Liver (tissue), 9 donors: Measurements from ENCODE around the gene RASSF3. TPM values are rescaled to one million over a fixed set of nuclear protein-coding genes. Genes with fewer than 3 reads are reported as not detected.

Source experiments
- DNase-seq: peaks from one replicate; pipeline ENCODE4 v3.0.0-alpha.2; 2017; ENCODE audit warnings: low spot score
- H3K27ac ChIP-seq, 2 donors: one replicate each; pipeline ENCODE4 v1.7.0; 2013; ENCODE audit warnings: inconsistent platforms in 2 of 2, low read length in 2 of 2, control low read depth in 1 of 2, low read depth in 1 of 2, mild to moderate bottlenecking in 1 of 2
- H3K27me3 ChIP-seq, 4 donors: one replicate each; pipeline versions ENCODE4 v1.6.1 to v1.7.0; 2013; ENCODE audit warnings: low read length in 3 of 4, inconsistent platforms in 1 of 4, mild to moderate bottlenecking in 1 of 4, moderate library complexity in 1 of 4; ENCODE audit not compliant: control insufficient read depth in 4 of 4, insufficient read depth in 4 of 4
- H3K36me3 ChIP-seq, 4 donors: one replicate each; pipeline versions ENCODE4 v1.6.1 to v1.7.0; 2013; ENCODE audit warnings: low read length in 3 of 4, mild to moderate bottlenecking in 3 of 4, low read depth in 1 of 4, moderate library complexity in 1 of 4; ENCODE audit not compliant: control insufficient read depth in 4 of 4, insufficient read depth in 3 of 4
- H3K4me1 ChIP-seq, 4 donors: one replicate each; pipeline versions ENCODE4 v1.6.1 to v1.7.0; 2013; ENCODE audit warnings: low read length in 3 of 4, mild to moderate bottlenecking in 3 of 4, moderate library complexity in 1 of 4; ENCODE audit not compliant: control insufficient read depth in 4 of 4, insufficient read depth in 4 of 4
- H3K4me3 ChIP-seq, 3 donors: one replicate each; pipeline versions ENCODE4 v1.6.1 to v1.7.0; 2013; ENCODE audit warnings: low read length in 3 of 3, control low read depth in 1 of 3, low read depth in 1 of 3, mild to moderate bottlenecking in 1 of 3
- H3K9ac ChIP-seq, 2 donors: one replicate each; pipeline ENCODE4 v1.7.0; 2013; ENCODE audit warnings: low read length in 2 of 2, mild to moderate bottlenecking in 2 of 2, moderate library complexity in 2 of 2, control low read depth in 1 of 2, low read depth in 1 of 2
- H3K9me3 ChIP-seq, 4 donors: one replicate each; pipeline versions ENCODE4 v1.6.1 to v1.7.0; 2013; ENCODE audit warnings: low read length in 3 of 4; ENCODE audit not compliant: control insufficient read depth in 4 of 4
- ATF3 ChIP-seq: IDR thresholded peaks from 2 replicates; pipeline ENCODE4 v1.6.1; 2016; ENCODE audit warnings: antibody characterized with exemption
- EGR1 ChIP-seq, 2 donors: IDR thresholded peaks; 2 replicates each; pipeline ENCODE4 v1.6.1; 2016 to 2018; ENCODE audit warnings: antibody characterized with exemption in 2 of 2, low read depth in 2 of 2
- FOXA1 ChIP-seq: IDR thresholded peaks from 2 replicates; pipeline ENCODE4 v1.6.1; 2016; ENCODE audit warnings: antibody characterized with exemption
- FOXA2 ChIP-seq: IDR thresholded peaks from 2 replicates; pipeline ENCODE4 v1.6.1; 2016; ENCODE audit warnings: antibody characterized with exemption
- GABPA ChIP-seq, 2 donors: IDR thresholded peaks in 1 of 2; conservative IDR thresholded peaks in 1 of 2; 2 replicates each; pipeline ENCODE4 v1.6.1; 2016; ENCODE audit warnings: antibody characterized with exemption in 2 of 2, mild to moderate bottlenecking in 1 of 2, moderate library complexity in 1 of 2
- HNF4A ChIP-seq, 2 donors: conservative IDR thresholded peaks; 2 replicates each; pipeline ENCODE4 v1.6.1; 2016; ENCODE audit warnings: antibody characterized with exemption in 2 of 2, mild to moderate bottlenecking in 2 of 2
- HNF4G ChIP-seq: IDR thresholded peaks from 2 replicates; pipeline ENCODE4 v1.6.1; 2016; ENCODE audit warnings: antibody characterized with exemption
- JUND ChIP-seq, 2 donors: IDR thresholded peaks; 2 replicates each; pipeline ENCODE4 v1.6.1; 2016; ENCODE audit warnings: antibody characterized with exemption in 2 of 2
- MAX ChIP-seq: IDR thresholded peaks from 2 replicates; pipeline ENCODE4 v1.6.1; 2016; ENCODE audit warnings: antibody characterized with exemption
- NR2F2 ChIP-seq: IDR thresholded peaks from 2 replicates; pipeline ENCODE4 v1.6.1; 2016; ENCODE audit warnings: antibody characterized with exemption
- RAD21 ChIP-seq, 2 donors: IDR thresholded peaks; 2 replicates each; pipeline ENCODE4 v1.6.1; 2016; ENCODE audit warnings: antibody characterized with exemption in 2 of 2, mild to moderate bottlenecking in 2 of 2
- REST ChIP-seq: IDR thresholded peaks from 2 replicates; pipeline ENCODE4 v1.6.1; 2016; ENCODE audit warnings: antibody characterized with exemption, mild to moderate bottlenecking
- SP1 ChIP-seq: IDR thresholded peaks from 2 replicates; pipeline ENCODE4 v1.6.1; 2018; ENCODE audit warnings: antibody characterized with exemption, mild to moderate bottlenecking
- YY1 ChIP-seq: IDR thresholded peaks from 2 replicates; pipeline ENCODE4 v1.6.1; 2016; ENCODE audit warnings: antibody characterized with exemption, mild to moderate bottlenecking
- WGBS: extraction: QIAGEN DNeasy Blood & Tissue Kit; methylation state at CpG from one replicate; pipeline ENCODE4 v1.1.7; 2013; 5-methylcytosine and 5-hydroxymethylcytosine counted together
- polyA plus RNA-seq, 2 donors: library from polyadenylated mRNA; stranded (reverse) in 1 of 2; unstranded in 1 of 2; fragments of 200-250 nt in 1 of 2; fragments of >200 nt in 1 of 2; fragmentation: Nextera tagmentation in 1 of 2; extraction: Ambion mirVana in 1 of 2; gene quantifications; one replicate each; pipeline versions ENCODE4 v1.2.1 to v1.2.3, GENCODE V29; 2013 to 2015
- total RNA-seq, 2 donors: library from RNA; depleted of rRNA; stranded (reverse); fragments of >200 nt; gene quantifications; one replicate each; pipeline ENCODE4 v1.2.3, GENCODE V29; 2014
- TF ChIP-seq, protein P1 (sequence below): IDR thresholded peaks from 2 replicates; pipeline ENCODE4 v1.6.1; 2016; ENCODE audit warnings: antibody characterized with exemption
- TF ChIP-seq, protein P2 (sequence below): fragments of 150-350 bp; IDR thresholded peaks from 2 replicates; pipeline ENCODE4 v1.5.1; 2017; ENCODE audit warnings: improper control_type of control experiment, low read depth, low read length; ENCODE audit not compliant: missing input control
- donor health status: healthy.
- donor health status: healthy.
- donor health status: healthy.
- donor health status: healthy.
- donor health status: healthy.

Gene RASSF3
- total and polyA plus RNA-seq, 4 donors: 2.2 to 9.1 (median 5.6) TPM

DNA sequence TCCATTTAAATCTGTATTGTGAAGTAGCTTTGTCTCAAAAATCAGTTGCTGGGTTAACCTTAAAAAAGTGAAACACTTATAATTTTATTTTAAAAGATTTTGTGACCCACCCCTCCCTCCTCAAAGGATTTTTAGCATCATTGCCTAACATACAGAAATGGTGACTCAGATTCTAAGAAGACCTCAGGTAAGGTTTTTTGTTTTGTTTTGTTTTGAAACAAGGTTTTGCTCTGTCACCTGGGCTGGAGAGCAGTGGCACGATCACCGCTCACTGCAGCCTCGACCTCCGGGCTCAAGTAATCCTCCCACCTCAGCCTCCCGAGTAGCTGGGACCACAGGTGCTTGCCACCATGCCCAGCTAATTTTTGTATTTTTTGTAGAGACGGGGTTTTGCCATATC, 74.8 kb downstream of the RASSF3 start:
- H3K4me1 ChIP-seq: peaks cover 0 to 3% (median 0%) of the 10 kb centered on the region in 4 donors
- H3K36me3 ChIP-seq: peaks cover 0 to 2% (median under 1%) of the 10 kb centered on the region in 4 donors
- H3K4me3 ChIP-seq: no peak overlapping the region
- no peaks in the 10 kb centered on the region for H3K27me3 ChIP-seq
- WGBS: 97% methylated on average over 6 of the region's 6 CpGs
- H3K9ac ChIP-seq: no peak overlapping the region
- no peaks in the 10 kb centered on the region for H3K9me3 ChIP-seq
- H3K27ac ChIP-seq: no peak overlapping the region
- TF ChIP-seq REST: no peak
- no peak for TF ChIP-seq RAD21 (IDR thresholded peaks at IDR 0.05)
- TF ChIP-seq SP1: no peak
- TF ChIP-seq, protein P1, sequence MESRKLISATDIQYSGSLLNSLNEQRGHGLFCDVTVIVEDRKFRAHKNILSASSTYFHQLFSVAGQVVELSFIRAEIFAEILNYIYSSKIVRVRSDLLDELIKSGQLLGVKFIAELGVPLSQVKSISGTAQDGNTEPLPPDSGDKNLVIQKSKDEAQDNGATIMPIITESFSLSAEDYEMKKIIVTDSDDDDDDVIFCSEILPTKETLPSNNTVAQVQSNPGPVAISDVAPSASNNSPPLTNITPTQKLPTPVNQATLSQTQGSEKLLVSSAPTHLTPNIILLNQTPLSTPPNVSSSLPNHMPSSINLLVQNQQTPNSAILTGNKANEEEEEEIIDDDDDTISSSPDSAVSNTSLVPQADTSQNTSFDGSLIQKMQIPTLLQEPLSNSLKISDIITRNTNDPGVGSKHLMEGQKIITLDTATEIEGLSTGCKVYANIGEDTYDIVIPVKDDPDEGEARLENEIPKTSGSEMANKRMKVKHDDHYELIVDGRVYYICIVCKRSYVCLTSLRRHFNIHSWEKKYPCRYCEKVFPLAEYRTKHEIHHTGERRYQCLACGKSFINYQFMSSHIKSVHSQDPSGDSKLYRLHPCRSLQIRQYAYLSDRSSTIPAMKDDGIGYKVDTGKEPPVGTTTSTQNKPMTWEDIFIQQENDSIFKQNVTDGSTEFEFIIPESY: no peak
- TF ChIP-seq GABPA (IDR thresholded peaks at IDR 0.05 in 1 of 2, conservative IDR thresholded peaks at IDR 0.05 in 1 of 2): no peak
- no peak for TF ChIP-seq YY1
- TF ChIP-seq ATF3: no peak
- TF ChIP-seq FOXA2: no peak
- TF ChIP-seq EGR1 (IDR thresholded peaks at IDR 0.05; ENCODE audit: low read depth in 2 of 2): no peak
- TF ChIP-seq MAX: no peak
- TF ChIP-seq HNF4G: no peak
- TF ChIP-seq, protein P2, sequence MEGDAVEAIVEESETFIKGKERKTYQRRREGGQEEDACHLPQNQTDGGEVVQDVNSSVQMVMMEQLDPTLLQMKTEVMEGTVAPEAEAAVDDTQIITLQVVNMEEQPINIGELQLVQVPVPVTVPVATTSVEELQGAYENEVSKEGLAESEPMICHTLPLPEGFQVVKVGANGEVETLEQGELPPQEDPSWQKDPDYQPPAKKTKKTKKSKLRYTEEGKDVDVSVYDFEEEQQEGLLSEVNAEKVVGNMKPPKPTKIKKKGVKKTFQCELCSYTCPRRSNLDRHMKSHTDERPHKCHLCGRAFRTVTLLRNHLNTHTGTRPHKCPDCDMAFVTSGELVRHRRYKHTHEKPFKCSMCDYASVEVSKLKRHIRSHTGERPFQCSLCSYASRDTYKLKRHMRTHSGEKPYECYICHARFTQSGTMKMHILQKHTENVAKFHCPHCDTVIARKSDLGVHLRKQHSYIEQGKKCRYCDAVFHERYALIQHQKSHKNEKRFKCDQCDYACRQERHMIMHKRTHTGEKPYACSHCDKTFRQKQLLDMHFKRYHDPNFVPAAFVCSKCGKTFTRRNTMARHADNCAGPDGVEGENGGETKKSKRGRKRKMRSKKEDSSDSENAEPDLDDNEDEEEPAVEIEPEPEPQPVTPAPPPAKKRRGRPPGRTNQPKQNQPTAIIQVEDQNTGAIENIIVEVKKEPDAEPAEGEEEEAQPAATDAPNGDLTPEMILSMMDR: no peak
- TF ChIP-seq NR2F2: no peak
- no peak for TF ChIP-seq JUND (IDR thresholded peaks at IDR 0.05)
- DNase-seq: no peak

DNA sequence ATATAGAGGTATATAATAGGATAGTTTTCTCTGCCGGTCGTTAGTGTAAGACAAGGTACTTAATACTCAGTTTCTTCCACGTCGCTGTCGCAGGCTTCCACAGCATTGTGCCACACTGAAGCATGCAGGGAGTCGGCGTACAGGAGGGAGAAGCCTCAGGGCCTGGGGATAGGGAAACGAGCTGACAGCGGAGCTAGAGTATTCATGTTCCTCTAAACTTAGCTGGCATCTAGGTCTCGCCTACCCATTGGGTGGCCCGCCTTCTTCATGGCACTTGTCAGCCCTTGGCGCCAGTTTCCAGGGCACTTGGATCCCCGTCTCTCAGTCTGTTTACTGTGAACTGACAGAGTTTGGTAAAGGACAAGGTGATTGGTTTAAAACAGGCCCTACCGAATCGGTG, 75.3 kb downstream of the RASSF3 start:
- no peak overlapping the region for H3K27ac ChIP-seq
- no peaks in the 10 kb centered on the region for H3K27me3 ChIP-seq
- peaks cover 0 to 3% (median 0%) of the 10 kb centered on the region in 4 donors for H3K4me1 ChIP-seq
- H3K9me3 ChIP-seq: no peaks in the 10 kb centered on the region
- WGBS: 96% methylated on average over 15 of the region's 15 CpGs
- H3K36me3 ChIP-seq: peaks cover 0 to 2% (median under 1%) of the 10 kb centered on the region in 4 donors
- no peak overlapping the region for H3K4me3 ChIP-seq
- H3K9ac ChIP-seq: no peak overlapping the region
- DNase-seq: no peak
- TF ChIP-seq, protein P2: no peak
- TF ChIP-seq HNF4G: no peak
- no peak for TF ChIP-seq REST
- TF ChIP-seq FOXA1: no peak
- TF ChIP-seq, protein P1: no peak
- TF ChIP-seq HNF4A (conservative IDR thresholded peaks at IDR 0.05): no peak
- no peak for TF ChIP-seq FOXA2
